ES-I3 (cell line): Measurements from ENCODE around the gene ATP12A.

Source experiments
- H3K36me3 ChIP-seq: 2 replicates; pipeline ENCODE4 v1.6.1; 2013; ENCODE audit warnings: mild to moderate bottlenecking, low read length, control low read depth, moderate library complexity; ENCODE audit not compliant: insufficient read depth
- H3K4me1 ChIP-seq: 2 replicates; pipeline ENCODE4 v1.6.1; 2013; ENCODE audit warnings: mild to moderate bottlenecking, control low read depth, low read length; ENCODE audit not compliant: insufficient read depth
- H3K9ac ChIP-seq: 2 replicates; pipeline ENCODE4 v1.6.1; 2013; ENCODE audit warnings: low read depth, mild to moderate bottlenecking, low read length, moderate library complexity
- H3K9me3 ChIP-seq: 2 replicates; pipeline ENCODE4 v1.6.1; 2013; ENCODE audit warnings: mild to moderate bottlenecking, low read length, moderate library complexity; ENCODE audit not compliant: control insufficient read depth, insufficient read depth

Gene ATP12A

DNA sequence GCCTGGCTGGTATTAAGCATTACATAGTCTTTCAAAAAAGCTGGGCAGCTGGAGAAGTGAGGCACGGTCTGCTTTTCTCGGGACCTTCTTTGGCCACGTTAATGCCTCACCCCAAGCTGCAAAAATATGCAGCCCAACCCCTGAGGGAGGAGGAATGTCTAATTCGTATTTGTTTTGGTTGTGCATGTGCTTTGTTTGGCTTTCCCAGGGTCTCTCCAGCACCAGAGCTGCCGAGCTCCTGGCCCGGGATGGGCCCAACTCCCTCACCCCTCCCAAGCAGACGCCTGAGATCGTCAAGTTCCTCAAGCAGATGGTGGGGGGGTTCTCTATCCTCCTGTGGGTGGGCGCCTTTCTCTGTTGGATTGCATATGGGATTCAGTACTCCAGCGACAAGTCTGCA lies 7.9 kb downstream of the ATP12A start:
- Histone ChIP-seq H3K4me1 (peaks cover 20% of the 10 kb centered on the region), H3K9me3 (no peaks in the 10 kb centered on the region), H3K9ac (no peak overlapping the region), H3K36me3 (no peaks in the 10 kb centered on the region)

DNA sequence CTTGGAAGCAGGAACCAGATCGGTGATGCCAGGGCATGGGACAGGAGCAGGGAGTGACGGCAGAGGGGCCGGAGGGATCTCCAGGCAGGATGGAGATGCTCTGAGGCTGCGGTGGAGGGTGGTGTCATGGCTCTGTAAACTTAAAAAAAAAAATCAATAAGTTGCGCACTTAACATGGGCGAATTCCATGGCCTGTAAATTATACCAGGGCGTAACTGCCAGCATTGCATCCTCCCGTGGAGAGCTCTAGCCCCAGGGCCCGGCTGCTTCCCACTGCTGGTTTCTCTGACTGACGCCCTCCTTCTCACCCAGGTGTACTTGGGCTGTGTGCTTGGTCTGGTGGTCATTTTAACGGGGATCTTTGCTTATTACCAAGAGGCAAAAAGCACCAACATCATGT lies 8.7 kb downstream of the ATP12A start:
- Histone ChIP-seq H3K4me1 (peaks cover 15% of the 10 kb centered on the region), H3K36me3 (no peaks in the 10 kb centered on the region), H3K9me3 (no peaks in the 10 kb centered on the region), H3K9ac (no peak overlapping the region)

DNA sequence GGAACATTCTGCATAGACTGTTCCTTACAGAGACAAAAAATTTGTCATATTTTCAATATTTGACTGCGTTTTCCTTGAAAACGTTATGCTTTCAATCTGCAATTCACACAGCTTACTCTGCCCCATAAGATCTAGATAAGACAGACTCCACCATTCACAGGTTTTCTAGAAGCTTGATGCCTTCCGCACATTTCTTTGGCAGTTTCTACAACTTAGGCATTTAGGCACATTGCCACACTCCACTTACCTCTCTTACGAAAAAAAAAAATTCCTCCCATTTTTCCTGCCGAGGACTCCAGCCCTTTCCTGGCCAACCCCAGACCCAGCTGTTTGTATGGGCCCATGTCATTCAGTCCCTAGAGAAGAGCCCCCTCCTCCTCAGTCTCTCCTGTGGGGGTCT lies 11.2 kb downstream of the ATP12A start:
- Histone ChIP-seq H3K9ac (no peak overlapping the region), H3K36me3 (no peaks in the 10 kb centered on the region), H3K4me1 (peaks cover 3% of the 10 kb centered on the region; the same call in 1 of the 2 replicates), H3K9me3 (no peaks in the 10 kb centered on the region)

DNA sequence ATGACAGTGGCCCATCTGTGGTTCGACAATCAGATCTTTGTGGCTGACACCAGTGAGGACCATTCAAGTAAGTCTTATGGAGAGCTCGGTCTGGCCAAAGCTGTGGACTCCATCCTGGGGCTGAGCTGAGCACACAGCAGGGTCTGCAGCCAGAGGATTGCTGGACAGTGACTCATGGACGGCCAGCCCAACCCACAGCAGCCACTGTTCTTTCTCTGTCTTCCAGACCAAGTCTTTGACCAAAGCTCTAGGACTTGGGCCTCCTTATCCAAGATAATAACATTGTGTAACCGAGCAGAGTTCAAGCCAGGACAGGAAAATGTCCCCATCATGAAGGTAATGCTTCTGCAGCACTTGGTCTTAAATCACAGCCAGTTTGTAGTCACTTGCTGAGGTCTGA lies 12.4 kb downstream of the ATP12A start:
- Histone ChIP-seq H3K9me3 (no peaks in the 10 kb centered on the region), H3K4me1 (peaks cover 3% of the 10 kb centered on the region; the same call in 1 of the 2 replicates), H3K36me3 (no peaks in the 10 kb centered on the region), H3K9ac (no peak overlapping the region)

DNA sequence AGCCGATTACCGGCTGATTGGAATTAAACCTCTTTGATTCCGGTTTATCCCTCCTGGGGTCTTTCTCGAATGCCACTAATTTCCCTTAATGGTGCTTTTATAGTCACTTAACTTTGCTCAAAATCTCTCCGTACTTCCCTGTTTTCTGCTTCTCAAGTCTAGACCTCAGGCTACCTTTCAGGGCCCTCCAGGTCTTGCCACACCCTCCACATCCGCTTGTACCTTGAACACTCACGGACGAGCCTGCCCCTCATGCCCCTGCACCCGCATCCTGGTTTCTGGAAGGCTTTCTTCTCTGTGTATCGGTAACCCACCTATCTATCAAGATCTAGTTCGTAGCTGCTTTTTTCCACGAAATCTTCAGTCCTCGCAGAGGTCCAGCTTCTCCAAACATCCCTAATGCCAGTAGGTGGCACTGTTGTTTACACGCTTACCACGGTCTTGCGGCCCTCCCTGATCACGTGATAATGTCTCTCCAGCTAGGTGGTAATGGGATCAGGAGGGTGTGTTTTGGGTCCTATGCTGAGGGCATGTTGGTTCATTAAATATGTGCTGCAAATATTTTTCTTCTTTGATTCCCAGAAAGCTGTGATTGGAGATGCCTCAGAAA lies 13.8 kb downstream of the ATP12A start:
- Histone ChIP-seq H3K9me3 (no peaks in the 10 kb centered on the region), H3K9ac (no peak overlapping the region), H3K4me1 (no peaks in the 10 kb centered on the region; the same call in 1 of the 2 replicates), H3K36me3 (no peaks in the 10 kb centered on the region)

DNA sequence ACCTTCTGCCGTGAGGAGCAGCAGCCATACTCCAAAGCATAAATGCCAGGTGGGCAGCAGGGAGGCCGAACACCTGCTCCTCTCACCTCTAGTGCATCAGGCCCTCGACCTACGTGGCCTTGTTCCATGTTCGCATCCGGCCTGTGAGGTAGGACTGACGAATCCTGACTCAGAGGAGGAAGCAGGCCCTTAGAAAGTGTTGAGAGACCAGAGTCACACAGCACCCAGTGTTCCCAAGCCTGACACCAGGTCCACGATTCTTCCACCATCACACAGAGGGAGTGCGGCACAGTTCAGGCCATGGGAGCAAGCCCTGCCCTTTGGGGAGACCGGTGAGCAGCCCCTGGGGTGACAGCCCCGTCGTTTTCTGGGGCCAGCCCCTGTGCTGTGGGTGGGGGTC lies 14.7 kb downstream of the ATP12A start:
- Histone ChIP-seq H3K9me3 (no peaks in the 10 kb centered on the region), H3K9ac (no peak overlapping the region), H3K36me3 (no peaks in the 10 kb centered on the region), H3K4me1 (no peaks in the 10 kb centered on the region; the same call in 1 of the 2 replicates)

DNA sequence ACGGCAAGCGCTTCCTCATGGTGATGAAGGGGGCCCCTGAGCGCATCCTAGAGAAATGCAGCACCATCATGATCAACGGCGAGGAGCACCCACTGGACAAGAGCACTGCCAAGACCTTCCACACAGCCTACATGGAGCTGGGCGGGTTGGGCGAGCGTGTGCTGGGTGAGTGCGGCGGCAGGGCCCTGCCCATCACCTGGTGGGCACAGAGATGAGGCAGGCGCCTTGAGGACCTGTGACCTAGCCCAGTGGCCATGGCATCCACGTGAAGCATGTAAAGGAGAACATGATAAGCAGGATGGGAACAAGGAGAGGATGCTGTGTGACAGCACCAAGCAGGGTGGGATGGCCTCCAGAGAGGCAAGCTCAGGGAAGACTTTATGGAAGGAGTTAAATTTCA lies 18.5 kb downstream of the ATP12A start:
- Histone ChIP-seq H3K36me3 (no peaks in the 10 kb centered on the region), H3K9ac (no peak overlapping the region), H3K9me3 (no peaks in the 10 kb centered on the region), H3K4me1 (no peaks in the 10 kb centered on the region)

DNA sequence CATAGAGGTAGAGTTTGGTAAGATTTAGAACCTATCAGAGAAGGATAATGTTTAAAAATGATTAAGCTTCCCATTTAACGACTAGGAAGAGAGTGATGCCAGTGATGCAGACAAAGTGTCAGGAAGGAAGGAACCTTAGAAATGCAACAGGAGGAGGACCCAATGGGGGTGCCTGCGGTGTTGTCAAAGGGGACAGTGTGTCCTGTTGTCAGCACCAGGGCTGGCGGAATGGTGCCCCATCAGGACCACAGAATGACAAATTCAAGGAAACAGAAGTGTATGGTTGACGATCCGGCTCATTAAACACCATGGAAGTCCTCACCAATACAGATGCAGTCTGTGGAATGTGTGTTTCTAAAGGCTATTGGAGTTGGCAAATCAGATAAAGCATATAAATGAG lies 19.3 kb downstream of the ATP12A start:
- no peaks in the 10 kb centered on the region for H3K4me1 ChIP-seq
- H3K36me3 ChIP-seq: no peaks in the 10 kb centered on the region
- no peaks in the 10 kb centered on the region for H3K9me3 ChIP-seq

DNA sequence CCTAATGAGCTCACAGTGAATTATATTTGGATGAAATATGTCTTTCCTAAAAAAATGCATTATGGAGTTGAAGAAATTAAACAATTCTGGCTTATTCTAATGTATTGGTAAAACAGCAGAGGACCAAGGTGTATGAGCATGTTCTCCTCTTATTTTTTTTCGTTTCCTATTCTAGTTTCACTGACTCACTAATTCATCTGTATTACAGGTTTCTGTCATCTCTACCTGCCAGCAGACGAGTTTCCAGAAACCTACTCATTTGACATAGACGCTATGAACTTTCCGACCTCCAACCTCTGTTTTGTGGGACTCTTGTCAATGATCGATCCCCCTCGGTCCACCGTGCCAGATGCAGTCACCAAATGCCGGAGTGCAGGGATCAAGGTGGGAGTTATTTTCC lies 20.3 kb downstream of the ATP12A start:
- Histone ChIP-seq H3K36me3 (no peaks in the 10 kb centered on the region), H3K4me1 (no peaks in the 10 kb centered on the region), H3K9me3 (no peaks in the 10 kb centered on the region), H3K9ac (no peak overlapping the region)

More for the DNA sequence above, 19.3 kb downstream of the ATP12A start:
- H3K9ac ChIP-seq: no peak overlapping the region

DNA sequence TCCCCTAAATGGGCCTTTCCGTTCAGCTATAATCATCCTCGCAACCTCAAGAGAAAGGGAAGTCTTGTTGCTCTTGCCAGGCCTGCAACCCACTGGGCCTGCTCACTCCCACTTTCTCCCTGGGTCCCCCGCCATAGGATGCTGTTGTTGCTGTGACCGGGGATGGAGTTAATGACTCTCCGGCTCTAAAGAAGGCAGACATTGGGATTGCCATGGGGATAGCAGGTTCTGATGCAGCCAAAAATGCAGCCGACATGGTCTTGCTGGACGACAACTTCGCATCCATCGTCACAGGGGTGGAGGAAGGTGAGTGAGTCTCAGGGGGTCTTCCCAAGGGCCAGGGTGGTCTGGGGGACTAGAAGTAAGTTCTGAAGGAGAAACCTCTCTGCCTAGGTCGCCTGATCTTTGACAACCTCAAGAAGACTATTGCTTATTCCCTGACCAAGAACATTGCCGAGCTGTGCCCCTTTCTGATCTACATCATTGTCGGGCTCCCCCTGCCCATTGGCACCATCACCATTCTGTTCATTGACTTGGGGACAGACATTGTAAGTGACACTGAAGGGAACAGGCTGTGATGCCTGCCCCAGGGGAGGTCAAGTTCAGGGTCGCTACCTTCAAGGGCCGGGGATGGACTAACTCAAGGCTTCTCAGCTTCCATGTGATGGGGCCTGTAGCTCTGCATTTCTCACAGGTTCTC lies 26.8 kb downstream of the ATP12A start:
- no peaks in the 10 kb centered on the region for H3K36me3 ChIP-seq
- H3K9ac ChIP-seq: no peak overlapping the region
- H3K4me1 ChIP-seq: no peaks in the 10 kb centered on the region
- H3K9me3 ChIP-seq: no peaks in the 10 kb centered on the region

DNA sequence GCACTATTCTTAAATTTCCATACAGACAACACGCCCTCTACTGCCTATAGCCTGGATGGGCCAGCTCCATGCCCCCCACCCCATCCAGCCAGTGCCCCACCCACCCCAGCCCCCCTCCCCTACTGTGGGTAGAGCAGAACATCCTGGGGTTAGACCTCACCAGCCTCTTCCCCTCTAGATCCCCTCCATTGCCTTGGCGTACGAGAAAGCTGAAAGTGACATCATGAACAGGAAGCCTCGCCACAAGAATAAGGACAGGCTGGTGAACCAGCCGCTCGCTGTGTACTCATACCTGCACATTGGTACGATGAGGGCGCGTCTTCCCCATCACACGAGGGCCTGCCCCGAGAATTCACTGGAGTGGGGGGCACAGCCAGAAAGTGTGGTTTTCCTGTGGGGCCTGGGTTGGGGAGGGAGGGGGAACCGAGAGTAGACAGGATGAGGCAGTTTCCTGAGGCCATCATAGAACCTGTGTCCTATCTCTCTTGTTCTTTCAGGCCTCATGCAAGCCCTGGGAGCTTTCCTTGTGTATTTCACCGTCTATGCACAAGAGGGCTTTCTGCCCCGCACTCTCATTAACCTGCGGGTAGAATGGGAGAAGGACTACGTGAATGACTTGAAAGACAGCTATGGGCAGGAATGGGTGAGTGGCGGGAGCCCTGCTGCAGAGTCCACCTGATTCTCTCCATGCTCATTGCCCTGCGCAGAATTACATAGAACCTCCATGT lies 29.1 kb downstream of the ATP12A start:
- H3K9me3 ChIP-seq: no peaks in the 10 kb centered on the region

DNA sequence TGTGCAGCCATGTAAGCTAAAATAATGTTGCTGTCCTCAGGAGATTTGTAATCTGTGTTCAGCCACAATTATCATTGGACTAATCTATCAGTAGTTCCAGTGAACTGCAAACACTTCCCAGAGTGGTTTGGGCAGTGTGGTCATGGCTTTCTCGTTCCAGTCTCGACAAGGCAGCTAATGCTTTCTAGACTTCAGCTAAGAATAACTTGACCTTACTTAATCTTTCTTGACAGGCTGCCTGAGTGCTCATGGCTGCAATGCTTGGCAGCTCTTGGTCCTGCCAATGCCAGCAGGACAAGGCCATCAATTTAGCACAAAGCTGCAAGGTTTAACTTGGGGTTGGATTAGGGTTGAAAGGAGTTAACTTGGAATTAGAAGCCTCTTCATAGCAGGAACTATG lies 32.8 kb downstream of the ATP12A start:
- H3K9me3 ChIP-seq: no peaks in the 10 kb centered on the region
- no peaks in the 10 kb centered on the region for H3K36me3 ChIP-seq
- no peak overlapping the region for H3K9ac ChIP-seq

More for the DNA sequence above, 29.1 kb downstream of the ATP12A start:
- H3K9ac ChIP-seq: no peak overlapping the region
- no peaks in the 10 kb centered on the region for H3K36me3 ChIP-seq
- H3K4me1 ChIP-seq: no peaks in the 10 kb centered on the region

DNA sequence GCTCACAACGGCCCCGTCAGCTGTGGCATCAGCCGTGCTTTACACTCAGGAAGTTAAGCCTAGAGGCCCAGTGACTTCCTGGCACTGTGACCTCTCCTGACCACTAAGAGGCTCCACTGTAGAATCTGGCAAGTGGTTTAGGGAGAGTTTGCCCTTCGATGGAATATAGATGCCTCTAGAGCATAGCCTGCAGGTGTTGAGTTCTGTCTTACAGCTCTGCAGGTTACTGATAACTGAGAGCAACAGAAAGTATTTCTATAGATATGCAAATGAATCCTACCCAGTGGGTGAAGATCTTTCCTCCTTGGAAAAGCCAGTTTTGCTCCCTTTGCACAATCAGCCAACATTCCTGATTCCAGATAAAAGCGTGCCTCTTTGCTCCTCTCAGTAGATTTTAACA lies 35.8 kb downstream of the ATP12A start:
- H3K4me1 ChIP-seq: no peaks in the 10 kb centered on the region
- H3K9me3 ChIP-seq: no peaks in the 10 kb centered on the region
- H3K9ac ChIP-seq: no peak overlapping the region
- no peaks in the 10 kb centered on the region for H3K36me3 ChIP-seq

More for the DNA sequence above, 32.8 kb downstream of the ATP12A start:
- H3K4me1 ChIP-seq: no peaks in the 10 kb centered on the region

DNA sequence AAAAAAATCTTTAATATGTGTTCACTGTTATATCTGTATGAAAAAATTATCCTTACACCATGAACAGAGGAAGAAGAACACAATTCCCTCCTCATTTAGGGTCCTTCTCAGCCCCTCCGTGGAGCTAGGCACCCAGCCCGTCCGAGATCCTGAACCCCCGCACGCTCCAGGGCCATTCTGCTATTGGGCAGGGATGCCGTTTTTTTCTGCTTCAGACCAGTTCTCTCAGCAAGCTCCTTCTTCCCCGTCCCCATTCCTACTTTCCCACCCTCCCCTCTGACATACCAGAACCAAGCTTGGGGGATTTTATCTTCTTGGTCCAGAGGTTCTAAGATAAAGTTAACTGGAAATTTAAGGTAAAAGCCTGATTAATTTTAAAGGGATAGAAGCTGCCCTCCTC lies 36.2 kb downstream of the ATP12A start:
- Histone ChIP-seq H3K36me3 (no peaks in the 10 kb centered on the region), H3K4me1 (no peaks in the 10 kb centered on the region), H3K9ac (no peak overlapping the region), H3K9me3 (no peaks in the 10 kb centered on the region)

DNA sequence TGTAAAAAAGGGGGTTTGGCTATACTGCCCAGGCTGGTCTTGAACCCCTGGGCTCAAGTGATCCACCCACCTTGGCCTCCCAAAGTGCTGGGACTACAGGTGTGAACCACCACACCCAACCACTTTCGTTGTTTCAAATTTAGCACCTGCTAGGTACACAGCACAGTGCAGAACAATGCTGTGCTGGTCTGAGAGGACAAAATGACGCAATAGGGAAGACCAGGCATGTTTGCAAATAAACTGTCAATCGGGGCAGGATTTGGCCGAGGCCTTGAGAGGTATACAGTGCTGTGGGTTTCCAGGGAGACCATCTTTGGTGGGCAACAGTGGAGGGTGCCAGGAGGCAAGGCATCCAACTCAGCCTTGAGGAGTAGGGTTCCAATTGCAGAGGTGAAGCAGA lies 37.0 kb downstream of the ATP12A start:
- H3K9ac ChIP-seq: no peak overlapping the region
- H3K4me1 ChIP-seq: no peaks in the 10 kb centered on the region
- H3K9me3 ChIP-seq: no peaks in the 10 kb centered on the region
- no peaks in the 10 kb centered on the region for H3K36me3 ChIP-seq
